ENCODE results near the gene CPA1. TPM values are rescaled to one million over a fixed set of nuclear protein-coding genes. Genes with fewer than 3 reads are reported as not detected.

Gene CPA1
- total and polyA plus RNA-seq, 8 donors, result 1.7 to 17.3 (median 5.5) TPM; not detected in 5

DNA sequence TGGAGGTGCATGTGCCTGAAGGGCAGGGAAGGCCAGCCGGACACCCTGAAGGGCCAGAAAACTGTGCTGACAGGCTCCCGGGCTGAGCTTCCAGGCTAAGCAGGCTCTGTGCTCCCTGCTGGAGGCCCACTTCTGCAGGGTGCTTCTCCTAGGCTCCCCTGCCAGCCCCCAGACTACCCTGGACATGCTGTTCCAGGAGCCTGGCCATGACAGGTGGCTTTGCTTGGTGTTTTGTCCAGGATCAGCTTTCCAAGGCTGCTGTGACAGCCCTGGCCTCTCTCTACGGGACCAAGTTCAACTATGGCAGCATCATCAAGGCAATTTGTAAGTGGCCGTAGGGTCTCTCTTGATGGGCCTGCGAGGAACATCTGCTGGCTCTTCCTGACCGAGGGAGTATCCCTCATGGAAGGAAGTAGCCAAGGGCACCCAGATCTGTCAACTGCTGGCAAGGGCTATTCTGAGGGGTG lies 5.3 kb downstream of the CPA1 start:
- H3K9me3 ChIP-seq, result no peaks in the 10 kb centered on the region
- no peak for DNase-seq
- no peaks in the 10 kb centered on the region for H3K36me3 ChIP-seq
- no peak overlapping the region for H3K4me3 ChIP-seq
- H3K27me3 ChIP-seq, result no peaks in the 10 kb centered on the region
- no peak overlapping the region for H3K27ac ChIP-seq
- H3K4me1 ChIP-seq, result peaks cover 0 to 2% (median under 1%) of the 10 kb centered on the region in 4 donors
- intact Hi-C loops (cut with DNase I; ENCODE audit: low total_unique reads), result no loop called here
- WGBS, 5 donors, result 91 to 95% (median 92%) methylated on average over 5 to 6 of the region's 6 CpGs
- TF ChIP-seq, protein P1, sequence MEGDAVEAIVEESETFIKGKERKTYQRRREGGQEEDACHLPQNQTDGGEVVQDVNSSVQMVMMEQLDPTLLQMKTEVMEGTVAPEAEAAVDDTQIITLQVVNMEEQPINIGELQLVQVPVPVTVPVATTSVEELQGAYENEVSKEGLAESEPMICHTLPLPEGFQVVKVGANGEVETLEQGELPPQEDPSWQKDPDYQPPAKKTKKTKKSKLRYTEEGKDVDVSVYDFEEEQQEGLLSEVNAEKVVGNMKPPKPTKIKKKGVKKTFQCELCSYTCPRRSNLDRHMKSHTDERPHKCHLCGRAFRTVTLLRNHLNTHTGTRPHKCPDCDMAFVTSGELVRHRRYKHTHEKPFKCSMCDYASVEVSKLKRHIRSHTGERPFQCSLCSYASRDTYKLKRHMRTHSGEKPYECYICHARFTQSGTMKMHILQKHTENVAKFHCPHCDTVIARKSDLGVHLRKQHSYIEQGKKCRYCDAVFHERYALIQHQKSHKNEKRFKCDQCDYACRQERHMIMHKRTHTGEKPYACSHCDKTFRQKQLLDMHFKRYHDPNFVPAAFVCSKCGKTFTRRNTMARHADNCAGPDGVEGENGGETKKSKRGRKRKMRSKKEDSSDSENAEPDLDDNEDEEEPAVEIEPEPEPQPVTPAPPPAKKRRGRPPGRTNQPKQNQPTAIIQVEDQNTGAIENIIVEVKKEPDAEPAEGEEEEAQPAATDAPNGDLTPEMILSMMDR (IDR thresholded peaks at IDR 0.05), result no peak

DNA sequence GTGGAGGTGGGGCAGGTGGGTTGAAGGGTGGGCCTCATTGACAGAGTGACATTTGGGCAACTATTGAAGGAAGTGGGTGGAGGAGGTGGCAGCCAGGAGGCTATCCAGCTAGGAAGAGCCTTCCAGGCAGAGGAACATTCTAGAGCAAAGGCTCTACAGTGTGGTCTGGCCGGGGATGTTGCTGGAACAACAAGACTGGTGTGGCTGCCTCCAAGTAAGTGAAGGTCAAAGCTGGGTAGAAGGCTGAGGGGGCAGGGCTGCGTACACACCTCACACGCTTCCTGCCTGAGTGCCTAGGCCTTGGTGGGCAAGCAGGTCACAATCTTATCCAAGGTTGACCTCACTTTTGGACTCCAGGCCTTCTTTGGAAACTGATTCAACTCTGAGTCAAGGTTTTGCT lies 6.6 kb downstream of the CPA1 start:
- Histone ChIP-seq H3K4me1 (no peaks in the 10 kb centered on the region), H3K9me3 (no peaks in the 10 kb centered on the region), H3K27ac (no peak overlapping the region), H3K36me3 (no peaks in the 10 kb centered on the region), H3K4me3 (no peak overlapping the region), H3K27me3 (no peaks in the 10 kb centered on the region)
- intact Hi-C loops (cut with DNase I; ENCODE audit: low total_unique reads), result no loop called here
- 84 to 94% (median 88%) methylated on average over 3 of the region's 3 CpGs for WGBS, 5 donors
- no peak for TF ChIP-seq POLR2A (IDR thresholded peaks at IDR 0.05)
- TF ChIP-seq, protein P1 (IDR thresholded peaks at IDR 0.05), result no peak
- no peak for TF ChIP-seq POLR2AphosphoS5 (IDR thresholded peaks at IDR 0.05)
- TF ChIP-seq EP300 (IDR thresholded peaks at IDR 0.05), result no peak
- no peak for DNase-seq

DNA sequence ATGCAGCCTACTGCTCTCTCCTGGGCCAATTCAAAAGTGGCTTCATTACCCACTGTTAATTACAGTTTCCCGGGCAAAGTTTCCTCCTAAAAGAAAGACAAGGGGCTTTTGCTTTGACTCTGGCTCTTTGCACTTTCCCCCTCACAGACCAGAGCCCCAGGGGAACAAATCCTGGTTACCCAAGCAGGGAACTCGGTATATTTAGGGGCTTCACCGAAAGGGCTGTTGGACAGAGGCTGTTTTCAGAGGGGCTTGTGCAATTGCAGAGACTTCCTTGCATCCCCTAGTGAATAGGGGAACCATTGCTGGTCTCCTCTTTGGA lies 7.0 kb downstream of the CPA1 start:
- WGBS, 5 donors, result 85 to 100% (median 93%) methylated on average over 3 of the region's 3 CpGs
- Histone ChIP-seq H3K4me3 (no peak overlapping the region), H3K36me3 (no peaks in the 10 kb centered on the region), H3K4me1 (peaks cover 0 to under 1% (median 0%) of the 10 kb centered on the region in 4 donors), H3K27me3 (no peaks in the 10 kb centered on the region), H3K27ac (no peak overlapping the region), H3K9me3 (no peaks in the 10 kb centered on the region)
- no peak for DNase-seq
- TF ChIP-seq, protein P1 (IDR thresholded peaks at IDR 0.05), result no peak
- no peak for TF ChIP-seq EP300 (IDR thresholded peaks at IDR 0.05)
- TF ChIP-seq POLR2A (IDR thresholded peaks at IDR 0.05), result no peak
- TF ChIP-seq POLR2AphosphoS5 (IDR thresholded peaks at IDR 0.05), result no peak
- intact Hi-C loops (cut with DNase I; ENCODE audit: low total_unique reads), result no loop called here

DNA sequence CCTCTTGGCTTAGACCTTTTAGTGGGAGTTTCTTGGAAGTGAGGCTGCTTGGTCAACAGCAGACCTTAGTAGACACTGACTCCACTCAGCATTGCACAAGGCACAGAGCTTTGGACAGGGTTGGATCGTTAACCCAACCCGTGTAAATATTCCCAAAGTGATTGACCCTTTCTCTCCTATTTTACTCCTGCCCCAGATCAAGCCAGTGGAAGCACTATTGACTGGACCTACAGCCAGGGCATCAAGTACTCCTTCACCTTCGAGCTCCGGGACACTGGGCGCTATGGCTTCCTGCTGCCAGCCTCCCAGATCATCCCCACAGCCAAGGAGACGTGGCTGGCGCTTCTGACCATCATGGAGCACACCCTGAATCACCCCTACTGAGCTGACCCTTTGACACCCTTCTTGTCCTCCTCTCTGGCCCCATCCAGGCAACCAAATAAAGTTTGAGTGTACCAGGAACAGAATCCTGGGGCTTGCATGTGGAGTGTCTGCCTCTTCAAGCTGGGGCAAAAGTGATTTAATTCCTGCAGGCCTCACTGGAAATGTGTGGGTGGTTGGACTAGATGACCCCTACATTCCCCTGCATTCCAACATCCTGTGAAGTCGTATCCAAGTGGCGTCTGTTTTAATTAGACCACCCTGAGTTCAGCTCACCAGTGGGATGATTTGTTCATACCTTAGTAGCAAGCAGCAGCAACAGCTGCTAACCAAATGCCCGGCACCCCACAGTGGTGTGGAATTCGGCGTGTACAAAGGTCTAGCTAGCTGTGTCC lies 7.5 kb downstream of the CPA1 start:
- Histone ChIP-seq H3K27me3 (no peaks in the 10 kb centered on the region), H3K4me1 (peaks cover 0 to 6% (median 0%) of the 10 kb centered on the region in 4 donors), H3K4me3 (no peak overlapping the region), H3K27ac (no peak overlapping the region), H3K36me3 (no peaks in the 10 kb centered on the region), H3K9me3 (no peaks in the 10 kb centered on the region)
- WGBS, 5 donors, result 83 to 89% (median 86%) methylated on average over 12 of the region's 12 CpGs
- TF ChIP-seq, protein P1 (IDR thresholded peaks at IDR 0.05), result no peak
- TF ChIP-seq EP300 (IDR thresholded peaks at IDR 0.05), result no peak
- no peak for TF ChIP-seq POLR2AphosphoS5 (IDR thresholded peaks at IDR 0.05)
- TF ChIP-seq POLR2A (IDR thresholded peaks at IDR 0.05), result no peak
- intact Hi-C loops (cut with DNase I; ENCODE audit: low total_unique reads), result no loop called here
- no peak for DNase-seq

Measured in stomach (tissue), 9 donors.